Epithelial cell of proximal tubule (primary cell): Measurements from ENCODE around the gene KIF1B. TPM values are rescaled to one million over a fixed set of nuclear protein-coding genes. Genes with fewer than 3 reads are reported as not detected.

Experiments
- DNase-seq: peaks from one replicate; pipeline ENCODE4 v3.0.0-alpha.2; 2011; ENCODE audit warnings: low read depth
- H3K4me3 ChIP-seq: 2 replicates; pipeline ENCODE4 v1.5.1; 2011; ENCODE audit warnings: low read depth, mild to moderate bottlenecking, low read length
- CTCF ChIP-seq: conservative IDR thresholded peaks from 2 replicates; pipeline ENCODE4 v1.5.1; 2012; ENCODE audit warnings: low read depth, mild to moderate bottlenecking, low read length
- total RNA-seq: library from RNA; depleted of rRNA; stranded (reverse); fragments of >200 nt; gene quantifications from 2 replicates; pipeline ENCODE4 v1.2.3, GENCODE V29; 2015

The KIF1B gene
- total RNA-seq, 1 donor from 2014 or later = 20.9 TPM

- H3K4me3 ChIP-seq = no peak overlapping the region
- TF ChIP-seq CTCF = no peak
- no peak for DNase-seq
Observed at GRCh38 chr1:10384219-10384618, 173.8 kb downstream of the KIF1B start.

GRCh38 chr1:10386761-10387676 is 176.6 kb downstream of the KIF1B start:
- no peak for TF ChIP-seq CTCF
- DNase-seq = no peak
- no peak overlapping the region for H3K4me3 ChIP-seq

- TF ChIP-seq CTCF = no peak
- no peak for DNase-seq
- H3K4me3 ChIP-seq = no peak overlapping the region
Observed at GRCh38 chr1:10387677-10388386, 177.5 kb downstream of the KIF1B start.

- no peak overlapping the region for H3K4me3 ChIP-seq
- TF ChIP-seq CTCF = no peak
- no peak for DNase-seq
Observed at GRCh38 chr1:10388387-10388715, 178.0 kb downstream of the KIF1B start.

GRCh38 chr1:10389271-10389973 is 179.1 kb downstream of the KIF1B start:
- TF ChIP-seq CTCF = no peak
- DNase-seq = no peak
- no peak overlapping the region for H3K4me3 ChIP-seq

GRCh38 chr1:10396870-10397269 is 186.5 kb downstream of the KIF1B start:
- H3K4me3 ChIP-seq = no peak overlapping the region
- TF ChIP-seq CTCF = no peak
- DNase-seq = no peak
